Measurements from ENCODE around the gene FZR1. TPM values are rescaled to one million over a fixed set of nuclear protein-coding genes. Genes with fewer than 3 reads are reported as not detected.
A peak's percentile ranks its signal among the peaks of the same experiment; 100 is the strongest.

The FZR1 gene
- total and polyA plus RNA-seq, 8 donors: 15.1 to 34.2 (median 20.4) TPM

DNA sequence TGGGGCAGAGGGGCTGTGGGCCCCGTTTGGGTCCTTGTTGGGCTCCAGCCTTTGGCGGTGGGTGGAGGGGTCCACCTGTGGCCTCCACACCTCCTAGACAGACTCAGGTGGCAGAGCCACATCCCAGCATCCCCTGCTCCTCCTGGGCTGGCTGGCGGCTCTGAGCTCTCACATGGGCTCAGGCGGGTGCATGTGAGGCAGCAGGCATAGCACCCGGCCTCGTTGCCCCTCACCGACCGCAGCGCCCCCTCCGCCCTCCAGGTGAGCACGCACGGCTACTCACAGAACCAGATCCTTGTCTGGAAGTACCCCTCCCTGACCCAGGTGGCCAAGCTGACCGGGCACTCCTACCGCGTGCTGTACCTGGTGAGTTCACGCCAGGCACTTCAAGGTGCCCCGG lies 26.9 kb downstream of the FZR1 start:
- peaks cover 0 to 51% (median 22%) of the 10 kb centered on the region in 3 donors for H3K36me3 ChIP-seq
- FAIRE-seq: no peak
- no peak for ATAC-seq

DNA sequence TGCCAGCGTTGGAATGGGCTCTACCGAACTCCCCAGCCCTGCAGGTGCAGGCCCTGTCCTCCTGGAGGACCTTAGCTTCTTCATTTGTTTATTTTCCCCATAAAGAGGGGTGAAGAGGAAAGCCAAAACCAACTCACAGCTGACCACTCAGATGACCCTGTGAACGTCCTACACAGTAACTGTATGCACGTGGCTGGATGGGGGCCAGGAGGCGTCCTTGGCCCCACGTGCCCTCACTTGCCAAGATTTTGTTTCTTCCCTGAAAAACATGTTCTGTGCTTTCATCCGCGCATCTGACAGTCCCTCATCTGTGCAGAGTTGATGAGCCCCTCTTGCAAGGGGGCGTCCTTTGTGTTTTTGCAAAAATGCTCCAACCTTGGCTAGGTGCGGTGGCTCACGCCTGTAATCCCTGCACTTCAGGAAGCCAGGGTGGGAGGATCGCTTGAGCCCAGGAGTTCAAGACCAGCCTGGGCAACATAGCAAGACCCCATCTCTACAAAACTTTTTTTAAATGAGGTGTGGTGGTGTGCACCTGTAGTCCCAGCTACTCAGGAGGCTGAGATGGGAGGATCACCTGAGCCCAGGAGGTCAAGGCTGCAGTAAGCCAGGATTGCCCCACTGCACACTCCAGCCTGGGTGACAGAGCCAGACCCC lies 27.6 kb downstream of the FZR1 start:
- Histone ChIP-seq H3K27me3 (no peaks in the 10 kb centered on the region), H3K36me3 (peaks cover 0 to 51% (median 22%) of the 10 kb centered on the region in 3 donors), H3K9me3 (no peaks in the 10 kb centered on the region), H3K4me1 (no peaks in the 10 kb centered on the region), H3K27ac (no peak overlapping the region), H3K4me3 (no peak overlapping the region)
- TF ChIP-seq, protein P1, sequence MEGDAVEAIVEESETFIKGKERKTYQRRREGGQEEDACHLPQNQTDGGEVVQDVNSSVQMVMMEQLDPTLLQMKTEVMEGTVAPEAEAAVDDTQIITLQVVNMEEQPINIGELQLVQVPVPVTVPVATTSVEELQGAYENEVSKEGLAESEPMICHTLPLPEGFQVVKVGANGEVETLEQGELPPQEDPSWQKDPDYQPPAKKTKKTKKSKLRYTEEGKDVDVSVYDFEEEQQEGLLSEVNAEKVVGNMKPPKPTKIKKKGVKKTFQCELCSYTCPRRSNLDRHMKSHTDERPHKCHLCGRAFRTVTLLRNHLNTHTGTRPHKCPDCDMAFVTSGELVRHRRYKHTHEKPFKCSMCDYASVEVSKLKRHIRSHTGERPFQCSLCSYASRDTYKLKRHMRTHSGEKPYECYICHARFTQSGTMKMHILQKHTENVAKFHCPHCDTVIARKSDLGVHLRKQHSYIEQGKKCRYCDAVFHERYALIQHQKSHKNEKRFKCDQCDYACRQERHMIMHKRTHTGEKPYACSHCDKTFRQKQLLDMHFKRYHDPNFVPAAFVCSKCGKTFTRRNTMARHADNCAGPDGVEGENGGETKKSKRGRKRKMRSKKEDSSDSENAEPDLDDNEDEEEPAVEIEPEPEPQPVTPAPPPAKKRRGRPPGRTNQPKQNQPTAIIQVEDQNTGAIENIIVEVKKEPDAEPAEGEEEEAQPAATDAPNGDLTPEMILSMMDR (IDR thresholded peaks at IDR 0.05): no peak
- FAIRE-seq (no peak), DNase-seq (peak in 1 of 6 donors; percentile 18), ATAC-seq (no peak)
- 79 to 81% methylated on average over 12 of the region's 12 CpGs for WGBS, 2 donors
- intact Hi-C loops (cut with DNase I): no loop called here

More for the DNA sequence above, 26.9 kb downstream of the FZR1 start:
- H3K4me1 ChIP-seq: no peaks in the 10 kb centered on the region
- H3K9me3 ChIP-seq: no peaks in the 10 kb centered on the region
- intact Hi-C loops (cut with DNase I): no loop called here
- no peak overlapping the region for H3K4me3 ChIP-seq
- 89% methylated on average over 17 of the region's 17 CpGs for WGBS, 2 donors
- peak in 1 of 6 donors; percentile 62 for DNase-seq
- H3K27me3 ChIP-seq: no peaks in the 10 kb centered on the region
- TF ChIP-seq, protein P1 (IDR thresholded peaks at IDR 0.05): no peak
- no peak overlapping the region for H3K27ac ChIP-seq

DNA sequence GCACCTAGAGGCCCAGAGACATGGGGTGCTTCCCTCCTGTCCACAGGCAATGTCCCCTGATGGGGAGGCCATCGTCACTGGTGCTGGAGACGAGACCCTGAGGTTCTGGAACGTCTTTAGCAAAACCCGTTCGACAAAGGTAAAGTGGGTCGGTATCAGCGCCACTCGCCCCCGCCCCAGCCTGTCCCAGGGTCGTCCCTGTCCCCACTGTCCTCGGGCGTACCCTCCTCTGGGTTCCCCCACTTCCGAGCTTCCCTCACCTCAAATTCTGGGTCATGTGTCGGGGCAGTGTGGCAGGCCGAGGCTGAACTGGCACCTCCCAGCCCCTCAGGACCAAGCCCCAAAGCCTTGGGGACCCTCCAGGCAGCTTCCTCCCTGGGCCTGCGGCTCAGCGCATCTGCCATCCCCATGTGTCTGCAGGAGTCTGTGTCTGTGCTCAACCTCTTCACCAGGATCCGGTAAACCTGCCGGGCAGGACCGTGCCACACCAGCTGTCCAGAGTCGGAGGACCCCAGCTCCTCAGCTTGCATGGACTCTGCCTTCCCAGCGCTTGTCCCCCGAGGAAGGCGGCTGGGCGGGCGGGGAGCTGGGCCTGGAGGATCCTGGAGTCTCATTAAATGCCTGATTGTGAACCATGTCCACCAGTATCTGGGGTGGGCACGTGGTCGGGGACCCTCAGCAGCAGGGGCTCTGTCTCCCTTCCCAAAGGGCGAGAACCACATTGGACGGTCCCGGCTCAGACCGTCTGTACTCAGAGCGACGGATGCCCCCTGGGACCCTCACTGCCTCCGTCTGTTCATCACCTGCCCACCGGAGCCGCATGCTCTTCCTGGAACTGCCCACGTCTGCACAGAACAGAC lies 28.5 kb downstream of the FZR1 start:
- WGBS, 2 donors: 92% methylated on average over 38 of the region's 38 CpGs
- TF ChIP-seq, protein P1 (IDR thresholded peaks at IDR 0.05): no peak
- ATAC-seq (no peak), FAIRE-seq (no peak), DNase-seq (peak in 1 of 6 donors; percentile 60)
- peaks cover 0 to 51% (median 22%) of the 10 kb centered on the region in 3 donors for H3K36me3 ChIP-seq
- H3K4me1 ChIP-seq: no peaks in the 10 kb centered on the region
- H3K4me3 ChIP-seq: no peak overlapping the region
- intact Hi-C loops (cut with DNase I): no loop called here
- no peaks in the 10 kb centered on the region for H3K27me3 ChIP-seq
- no peaks in the 10 kb centered on the region for H3K9me3 ChIP-seq
- H3K27ac ChIP-seq: no peak overlapping the region

DNA sequence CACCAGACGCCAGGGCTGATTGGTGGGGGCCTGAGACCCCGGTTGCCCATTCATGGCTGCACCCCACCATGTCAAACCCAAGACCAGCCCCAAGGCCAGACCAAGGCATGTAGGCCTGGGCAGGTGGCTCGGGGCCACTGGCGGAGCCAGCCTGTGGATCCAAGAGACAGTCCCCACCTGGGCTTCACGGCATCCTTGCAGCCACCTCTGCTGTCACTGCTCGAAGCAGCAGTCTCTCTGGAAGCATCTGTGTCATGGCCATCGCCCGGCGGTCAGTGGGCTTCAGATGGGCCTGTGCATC lies 29.1 kb downstream of the FZR1 start:
- intact Hi-C loops (cut with DNase I): no loop called here
- FAIRE-seq (no peak), ATAC-seq (no peak), DNase-seq (peak in 1 of 6 donors; percentile 21)
- H3K4me1 ChIP-seq: no peaks in the 10 kb centered on the region
- H3K27ac ChIP-seq: no peak overlapping the region
- no peak overlapping the region for H3K4me3 ChIP-seq
- no peaks in the 10 kb centered on the region for H3K27me3 ChIP-seq
- TF ChIP-seq, protein P1 (IDR thresholded peaks at IDR 0.05): no peak
- no peaks in the 10 kb centered on the region for H3K9me3 ChIP-seq
- H3K36me3 ChIP-seq: peaks cover 0 to 51% (median 22%) of the 10 kb centered on the region in 3 donors
- WGBS, 2 donors: 91 to 93% methylated on average over 9 of the region's 9 CpGs

DNA sequence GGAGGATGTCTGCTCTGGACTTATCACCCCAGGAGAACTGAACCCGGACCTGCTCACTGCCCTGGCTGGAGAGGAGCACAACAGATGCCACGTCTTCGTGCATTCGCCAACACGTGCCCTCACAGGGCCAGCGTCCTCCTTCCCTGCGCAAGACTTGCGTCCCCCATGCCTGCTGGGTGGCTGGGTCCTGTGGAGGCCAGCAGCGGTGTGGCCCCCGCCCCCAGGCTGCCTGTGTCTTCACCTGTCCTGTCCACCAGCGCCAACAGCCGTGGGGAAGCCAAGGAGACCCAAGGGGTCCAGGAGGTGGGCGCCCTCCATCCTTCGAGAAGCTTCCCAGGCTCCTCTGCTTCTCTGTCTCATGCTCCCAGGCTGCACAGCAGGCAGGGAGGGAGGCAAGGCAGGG lies 29.5 kb downstream of the FZR1 start:
- Histone ChIP-seq H3K27ac (no peak overlapping the region), H3K4me1 (no peaks in the 10 kb centered on the region), H3K9me3 (no peaks in the 10 kb centered on the region), H3K36me3 (peaks cover 0 to 50% (median 22%) of the 10 kb centered on the region in 3 donors), H3K4me3 (no peak overlapping the region), H3K27me3 (no peaks in the 10 kb centered on the region)
- TF ChIP-seq, protein P1 (IDR thresholded peaks at IDR 0.05): no peak
- FAIRE-seq (no peak), ATAC-seq (no peak), DNase-seq (peak in 1 of 6 donors; percentile 34)
- intact Hi-C loops (cut with DNase I): no loop called here
- 94 to 95% methylated on average over 14 of the region's 14 CpGs for WGBS, 2 donors

All from pancreas (tissue), 10 donors.